Measurements from ENCODE around the gene ADGRG6.
"Not testable (repeated sequence)": the region's sequence is repeated elsewhere in the genome, so short reads cannot be mapped to it uniquely, and the experiment has no call there.

Gene ADGRG6

GRCh38 chr6:142336787-142337186 lies 35.0 kb downstream of the ADGRG6 start:
- Histone ChIP-seq H3K36me3 (ENCODE audit: insufficient read depth, low read depth, low read length) (no peaks in the 10 kb centered on the region), H3K4me3 (ENCODE audit: low read length) (no peak overlapping the region), H3K9me3 (ENCODE audit: insufficient read depth, low read depth, low read length) (no peaks in the 10 kb centered on the region), H3K27me3 (ENCODE audit: insufficient read depth, low read length) (no peaks in the 10 kb centered on the region), H3K9ac (ENCODE audit: low read depth, low read length) (no peak overlapping the region), H3K4me1 (ENCODE audit: insufficient read depth, low read length) (peaks cover 10% of the 10 kb centered on the region), H3K27ac (ENCODE audit: low read length) (no peak overlapping the region)

- H3K9me3 ChIP-seq (ENCODE audit: insufficient read depth, low read depth, low read length), result no peaks in the 10 kb centered on the region
- no peak overlapping the region for H3K4me3 ChIP-seq (ENCODE audit: low read length)
- H3K27me3 ChIP-seq (ENCODE audit: insufficient read depth, low read length), result no peaks in the 10 kb centered on the region
- H3K27ac ChIP-seq (ENCODE audit: low read length), result no peak overlapping the region
- no peaks in the 10 kb centered on the region for H3K36me3 ChIP-seq (ENCODE audit: insufficient read depth, low read depth, low read length)
- peaks cover 10% of the 10 kb centered on the region for H3K4me1 ChIP-seq (ENCODE audit: insufficient read depth, low read length)
- no peak overlapping the region; the same call in 1 of the 2 replicates for H3K9ac ChIP-seq (ENCODE audit: low read depth, low read length)
These were observed 37.3 kb downstream of the ADGRG6 start for GRCh38 chr6:142339113-142339512.

- Histone ChIP-seq H3K9me3 (ENCODE audit: insufficient read depth, low read depth, low read length) (no peaks in the 10 kb centered on the region), H3K36me3 (ENCODE audit: insufficient read depth, low read depth, low read length) (no peaks in the 10 kb centered on the region), H3K27me3 (ENCODE audit: insufficient read depth, low read length) (no peaks in the 10 kb centered on the region), H3K27ac (ENCODE audit: low read length) (no peak overlapping the region), H3K9ac (ENCODE audit: low read depth, low read length) (no peak overlapping the region), H3K4me3 (ENCODE audit: low read length) (no peak overlapping the region), H3K4me1 (ENCODE audit: insufficient read depth, low read length) (peaks cover 10% of the 10 kb centered on the region)
These were observed 38.3 kb downstream of the ADGRG6 start for GRCh38 chr6:142339968-142340658.

GRCh38 chr6:142341855-142342330 lies 40.1 kb downstream of the ADGRG6 start:
- peaks cover 10% of the 10 kb centered on the region for H3K4me1 ChIP-seq (ENCODE audit: insufficient read depth, low read length)
- no peak overlapping the region for H3K9ac ChIP-seq (ENCODE audit: low read depth, low read length)
- H3K27ac ChIP-seq (ENCODE audit: low read length), result no peak overlapping the region
- no peaks in the 10 kb centered on the region for H3K9me3 ChIP-seq (ENCODE audit: insufficient read depth, low read depth, low read length)
- H3K27me3 ChIP-seq (ENCODE audit: insufficient read depth, low read length), result no peaks in the 10 kb centered on the region
- H3K36me3 ChIP-seq (ENCODE audit: insufficient read depth, low read depth, low read length), result no peaks in the 10 kb centered on the region
- H3K4me3 ChIP-seq (ENCODE audit: low read length), result no peak overlapping the region

GRCh38 chr6:142342986-142343385 lies 41.2 kb downstream of the ADGRG6 start:
- Histone ChIP-seq H3K9me3 (ENCODE audit: insufficient read depth, low read depth, low read length) (no peaks in the 10 kb centered on the region), H3K4me3 (ENCODE audit: low read length) (no peak overlapping the region), H3K4me1 (ENCODE audit: insufficient read depth, low read length) (peaks cover 10% of the 10 kb centered on the region), H3K9ac (ENCODE audit: low read depth, low read length) (no peak overlapping the region), H3K36me3 (ENCODE audit: insufficient read depth, low read depth, low read length) (no peaks in the 10 kb centered on the region), H3K27me3 (ENCODE audit: insufficient read depth, low read length) (no peaks in the 10 kb centered on the region), H3K27ac (ENCODE audit: low read length) (no peak overlapping the region)

GRCh38 chr6:142343938-142344337 lies 42.1 kb downstream of the ADGRG6 start:
- Histone ChIP-seq H3K27me3 (ENCODE audit: insufficient read depth, low read length) (no peaks in the 10 kb centered on the region), H3K9ac (ENCODE audit: low read depth, low read length) (no peak overlapping the region), H3K36me3 (ENCODE audit: insufficient read depth, low read depth, low read length) (no peaks in the 10 kb centered on the region), H3K9me3 (ENCODE audit: insufficient read depth, low read depth, low read length) (no peaks in the 10 kb centered on the region), H3K4me1 (ENCODE audit: insufficient read depth, low read length) (peaks cover 10% of the 10 kb centered on the region), H3K27ac (ENCODE audit: low read length) (no peak overlapping the region), H3K4me3 (ENCODE audit: low read length) (no peak overlapping the region)

GRCh38 chr6:142345261-142345660 lies 43.5 kb downstream of the ADGRG6 start:
- no peaks in the 10 kb centered on the region for H3K9me3 ChIP-seq (ENCODE audit: insufficient read depth, low read depth, low read length)

GRCh38 chr6:142346166-142346565 lies 44.4 kb downstream of the ADGRG6 start:
- H3K9ac ChIP-seq (ENCODE audit: low read depth, low read length); H3K27me3 ChIP-seq (ENCODE audit: insufficient read depth, low read length); H3K27ac ChIP-seq (ENCODE audit: low read length); H3K4me1 ChIP-seq (ENCODE audit: insufficient read depth, low read length); H3K4me3 ChIP-seq (ENCODE audit: low read length); H3K9me3 ChIP-seq (ENCODE audit: insufficient read depth, low read depth, low read length); H3K36me3 ChIP-seq (ENCODE audit: insufficient read depth, low read depth, low read length): not testable (repeated sequence)

More at GRCh38 chr6:142345261-142345660, 43.5 kb downstream of the ADGRG6 start:
- Histone ChIP-seq H3K27me3 (ENCODE audit: insufficient read depth, low read length) (no peaks in the 10 kb centered on the region), H3K36me3 (ENCODE audit: insufficient read depth, low read depth, low read length) (no peaks in the 10 kb centered on the region), H3K27ac (ENCODE audit: low read length) (no peak overlapping the region), H3K4me3 (ENCODE audit: low read length) (no peak overlapping the region), H3K4me1 (ENCODE audit: insufficient read depth, low read length) (peaks cover 5% of the 10 kb centered on the region), H3K9ac (ENCODE audit: low read depth, low read length) (no peak overlapping the region)

- Histone ChIP-seq H3K27ac (ENCODE audit: low read length) (no peak overlapping the region), H3K4me1 (ENCODE audit: insufficient read depth, low read length) (no peaks in the 10 kb centered on the region), H3K9me3 (ENCODE audit: insufficient read depth, low read depth, low read length) (no peaks in the 10 kb centered on the region), H3K27me3 (ENCODE audit: insufficient read depth, low read length) (no peaks in the 10 kb centered on the region), H3K36me3 (ENCODE audit: insufficient read depth, low read depth, low read length) (no peaks in the 10 kb centered on the region), H3K4me3 (ENCODE audit: low read length) (no peak overlapping the region), H3K9ac (ENCODE audit: low read depth, low read length) (no peak overlapping the region)
These were observed 47.5 kb downstream of the ADGRG6 start for GRCh38 chr6:142349215-142349823.

GRCh38 chr6:142350309-142350708 lies 48.5 kb downstream of the ADGRG6 start:
- H3K27ac ChIP-seq (ENCODE audit: low read length), result no peak overlapping the region
- H3K4me1 ChIP-seq (ENCODE audit: insufficient read depth, low read length), result no peaks in the 10 kb centered on the region
- H3K36me3 ChIP-seq (ENCODE audit: insufficient read depth, low read depth, low read length), result no peaks in the 10 kb centered on the region
- H3K9me3 ChIP-seq (ENCODE audit: insufficient read depth, low read depth, low read length), result no peaks in the 10 kb centered on the region
- H3K27me3 ChIP-seq (ENCODE audit: insufficient read depth, low read length), result no peaks in the 10 kb centered on the region
- H3K9ac ChIP-seq (ENCODE audit: low read depth, low read length), result no peak overlapping the region
- H3K4me3 ChIP-seq (ENCODE audit: low read length), result no peak overlapping the region

GRCh38 chr6:142353690-142354089 lies 51.9 kb downstream of the ADGRG6 start:
- no peaks in the 10 kb centered on the region for H3K27me3 ChIP-seq (ENCODE audit: insufficient read depth, low read length)
- no peak overlapping the region for H3K9ac ChIP-seq (ENCODE audit: low read depth, low read length)
- no peak overlapping the region for H3K27ac ChIP-seq (ENCODE audit: low read length)
- H3K4me1 ChIP-seq (ENCODE audit: insufficient read depth, low read length), result no peaks in the 10 kb centered on the region
- no peak overlapping the region for H3K4me3 ChIP-seq (ENCODE audit: low read length)
- no peaks in the 10 kb centered on the region for H3K36me3 ChIP-seq (ENCODE audit: insufficient read depth, low read depth, low read length)
- no peaks in the 10 kb centered on the region for H3K9me3 ChIP-seq (ENCODE audit: insufficient read depth, low read depth, low read length)

- Histone ChIP-seq H3K9me3 (ENCODE audit: insufficient read depth, low read depth, low read length) (no peaks in the 10 kb centered on the region), H3K27ac (ENCODE audit: low read length) (no peak overlapping the region), H3K9ac (ENCODE audit: low read depth, low read length) (no peak overlapping the region), H3K27me3 (ENCODE audit: insufficient read depth, low read length) (no peaks in the 10 kb centered on the region), H3K4me3 (ENCODE audit: low read length) (no peak overlapping the region), H3K36me3 (ENCODE audit: insufficient read depth, low read depth, low read length) (no peaks in the 10 kb centered on the region), H3K4me1 (ENCODE audit: insufficient read depth, low read length) (no peaks in the 10 kb centered on the region)
These were observed 52.8 kb downstream of the ADGRG6 start for GRCh38 chr6:142354650-142355049.
